Measurements from ENCODE around the gene C4orf50. TPM values are rescaled to one million over a fixed set of nuclear protein-coding genes. Genes with fewer than 3 reads are reported as not detected.

Gene C4orf50
- total and polyA plus RNA-seq, 12 donors, result 0.08 to 1.4 (median 0.56) TPM; not detected in 4

DNA sequence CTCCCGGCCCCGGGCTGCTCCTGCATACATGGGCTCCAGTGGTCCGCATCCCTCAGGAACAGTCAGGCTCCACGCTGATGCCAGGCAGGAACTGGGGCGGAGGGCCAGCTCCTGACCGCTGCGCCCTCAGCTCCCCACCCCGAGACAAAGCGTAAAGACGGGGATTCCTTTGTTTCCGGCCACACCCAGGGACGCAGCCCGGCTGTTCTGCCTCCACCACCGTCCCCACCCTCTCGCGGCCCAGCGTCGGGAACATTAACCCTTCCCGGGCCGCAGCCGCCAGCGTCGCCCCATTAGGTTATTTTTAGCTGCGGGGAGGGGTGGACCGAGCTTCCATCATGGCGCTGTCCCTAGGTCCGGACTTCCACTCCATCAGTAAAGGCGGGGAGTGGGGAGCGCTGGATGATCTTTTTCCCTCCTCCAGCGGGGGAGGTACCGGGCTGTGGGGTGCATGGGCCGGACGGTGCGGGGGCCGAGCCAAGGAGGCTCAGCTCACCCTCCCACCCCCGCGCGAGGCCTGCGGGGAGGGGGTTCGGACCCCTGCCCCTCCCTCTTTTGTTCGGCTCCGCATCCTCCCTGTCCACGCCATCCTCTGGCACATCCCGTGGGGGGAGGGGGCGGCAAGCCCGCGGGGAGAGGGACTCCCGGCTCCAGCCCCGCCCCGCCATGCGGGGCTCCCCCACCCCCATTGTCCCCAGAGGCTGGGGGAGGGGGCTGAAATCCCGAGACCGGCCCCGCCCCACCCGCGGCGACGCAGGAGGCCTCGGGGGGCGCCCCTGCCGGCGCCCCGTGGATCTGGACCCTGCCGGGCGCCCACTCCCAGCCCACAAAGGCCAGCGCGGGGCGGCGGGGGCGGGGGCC, 130.6 kb downstream of the C4orf50 start:
- 5 to 18% (median 10%) methylated on average over 18 to 70 of the region's 70 CpGs for WGBS, 4 donors
- Histone ChIP-seq H3K9me3 (replicated peaks in 1 of 3) (no peaks in the 10 kb centered on the region), H3K4me1 (replicated peaks in 1 of 2) (no peaks in the 10 kb centered on the region), H3K27me3 (peaks cover 51% of the 10 kb centered on the region), H3K4me3 (peak overlapping the region in 1 of 4 donors; percentile 29), H3K27ac (peak overlapping the region in 1 of 5 donors; percentile 34), H3K36me3 (replicated peaks in 1 of 2) (no peaks in the 10 kb centered on the region)
- no peak for DNase-seq
- no peak for TF ChIP-seq POLR2A (IDR thresholded peaks at IDR 0.05)
- TF ChIP-seq, protein P1, sequence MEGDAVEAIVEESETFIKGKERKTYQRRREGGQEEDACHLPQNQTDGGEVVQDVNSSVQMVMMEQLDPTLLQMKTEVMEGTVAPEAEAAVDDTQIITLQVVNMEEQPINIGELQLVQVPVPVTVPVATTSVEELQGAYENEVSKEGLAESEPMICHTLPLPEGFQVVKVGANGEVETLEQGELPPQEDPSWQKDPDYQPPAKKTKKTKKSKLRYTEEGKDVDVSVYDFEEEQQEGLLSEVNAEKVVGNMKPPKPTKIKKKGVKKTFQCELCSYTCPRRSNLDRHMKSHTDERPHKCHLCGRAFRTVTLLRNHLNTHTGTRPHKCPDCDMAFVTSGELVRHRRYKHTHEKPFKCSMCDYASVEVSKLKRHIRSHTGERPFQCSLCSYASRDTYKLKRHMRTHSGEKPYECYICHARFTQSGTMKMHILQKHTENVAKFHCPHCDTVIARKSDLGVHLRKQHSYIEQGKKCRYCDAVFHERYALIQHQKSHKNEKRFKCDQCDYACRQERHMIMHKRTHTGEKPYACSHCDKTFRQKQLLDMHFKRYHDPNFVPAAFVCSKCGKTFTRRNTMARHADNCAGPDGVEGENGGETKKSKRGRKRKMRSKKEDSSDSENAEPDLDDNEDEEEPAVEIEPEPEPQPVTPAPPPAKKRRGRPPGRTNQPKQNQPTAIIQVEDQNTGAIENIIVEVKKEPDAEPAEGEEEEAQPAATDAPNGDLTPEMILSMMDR (IDR thresholded peaks at IDR 0.05), result no peak
- intact Hi-C loops (cut with DNase I), result no loop called here

DNA sequence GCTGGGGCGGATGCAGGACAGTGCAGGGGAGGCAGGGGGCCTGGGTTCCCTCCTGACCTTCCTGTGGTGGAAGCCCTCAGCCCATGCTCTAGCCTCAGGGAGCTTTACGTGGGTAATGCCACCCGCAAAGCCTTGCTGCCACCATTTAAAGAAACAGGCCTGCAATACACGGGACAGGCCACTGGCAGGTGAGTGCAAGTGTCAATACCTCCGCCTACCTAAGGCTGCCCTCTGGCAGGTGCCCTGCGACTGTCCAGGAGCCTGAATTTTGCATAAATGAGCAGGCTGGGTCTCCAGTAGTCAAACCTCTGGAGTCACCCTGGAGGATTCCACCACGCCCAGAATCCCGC, 131.2 kb downstream of the C4orf50 start:
- 33 to 83% (median 60%) methylated on average over 1 to 8 of the region's 8 CpGs for WGBS, 4 donors
- intact Hi-C loops (cut with DNase I), result no loop called here
- no peaks in the 10 kb centered on the region for H3K9me3 ChIP-seq (replicated peaks in 1 of 3)
- H3K4me1 ChIP-seq (replicated peaks in 1 of 2), result no peaks in the 10 kb centered on the region
- H3K27ac ChIP-seq, result no peak overlapping the region
- H3K4me3 ChIP-seq, result no peak overlapping the region
- H3K36me3 ChIP-seq (replicated peaks in 1 of 2), result no peaks in the 10 kb centered on the region
- peaks cover 45% of the 10 kb centered on the region for H3K27me3 ChIP-seq
- TF ChIP-seq POLR2A (IDR thresholded peaks at IDR 0.05), result no peak
- TF ChIP-seq, protein P1 (IDR thresholded peaks at IDR 0.05), result no peak
- no peak for DNase-seq

DNA sequence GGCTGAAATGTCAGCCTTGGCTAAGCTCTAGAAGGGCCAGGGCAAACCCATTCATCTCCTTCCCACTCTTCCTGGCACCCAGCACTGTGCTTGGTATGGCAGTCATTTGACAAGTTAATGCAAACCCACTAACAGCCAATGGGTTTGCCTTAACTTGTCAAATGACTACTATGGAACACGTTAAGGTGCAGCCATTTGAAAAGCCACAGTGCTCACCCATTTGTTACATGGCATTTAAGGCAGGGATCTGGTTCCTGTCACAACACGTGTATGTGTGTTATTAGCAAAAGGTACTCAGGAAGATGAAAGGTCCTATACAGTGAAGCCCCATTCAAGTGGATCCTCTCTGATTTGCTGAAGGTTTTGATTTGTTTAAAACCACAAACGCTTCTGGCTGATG, 132.5 kb downstream of the C4orf50 start:
- no peak overlapping the region for H3K4me3 ChIP-seq
- no peaks in the 10 kb centered on the region for H3K4me1 ChIP-seq (replicated peaks in 1 of 2)
- TF ChIP-seq POLR2A (IDR thresholded peaks at IDR 0.05), result no peak
- TF ChIP-seq, protein P1 (IDR thresholded peaks at IDR 0.05), result no peak
- no peak for DNase-seq
- no peak overlapping the region for H3K27ac ChIP-seq
- intact Hi-C loops (cut with DNase I), result no loop called here
- no peaks in the 10 kb centered on the region for H3K9me3 ChIP-seq (replicated peaks in 1 of 3)
- WGBS, 4 donors, result 65 to 81% (median 70%) methylated on average over 3 of the region's 3 CpGs
- peaks cover 37% of the 10 kb centered on the region for H3K27me3 ChIP-seq
- H3K36me3 ChIP-seq (replicated peaks in 1 of 2), result no peaks in the 10 kb centered on the region

GRCh38 chr4:5884796-5885195, 133.4 kb downstream of the C4orf50 start:
- H3K36me3 ChIP-seq (replicated peaks in 1 of 2), result no peaks in the 10 kb centered on the region
- H3K4me1 ChIP-seq (replicated peaks in 1 of 2), result no peaks in the 10 kb centered on the region
- H3K27me3 ChIP-seq, result peaks cover 28% of the 10 kb centered on the region
- WGBS, 4 donors, result 72 to 75% (median 74%) methylated on average over 7 of the region's 7 CpGs
- no peak for TF ChIP-seq POLR2A (IDR thresholded peaks at IDR 0.05)
- TF ChIP-seq, protein P1 (IDR thresholded peaks at IDR 0.05), result no peak
- no peaks in the 10 kb centered on the region for H3K9me3 ChIP-seq (replicated peaks in 1 of 3)
- DNase-seq, result no peak
- no peak overlapping the region for H3K27ac ChIP-seq
- intact Hi-C loops (cut with DNase I), result no loop called here
- H3K4me3 ChIP-seq, result no peak overlapping the region
